AG04450 (cell line): ENCODE results near the gene LYPD5. TPM values are rescaled to one million over a fixed set of nuclear protein-coding genes. Genes with fewer than 3 reads are reported as not detected.
"Not testable (repeated sequence)": the region's sequence is repeated elsewhere in the genome, so short reads cannot be mapped to it uniquely, and the experiment has no call there.

Experiments used
- CTCF ChIA-PET: fragments of 300-600, 350-600 bp; formaldehyde crosslinking; extraction: SDS; loops from one replicate; lab custom pipeline; 2022; ENCODE audit warnings: antibody characterized with exemption, inconsistent platforms; lab: Charles Lee
- POLR2A ChIA-PET: fragments of 350-600 bp; formaldehyde crosslinking; extraction: SDS; loops from one replicate; lab custom pipeline; 2021; ENCODE audit warnings: antibody characterized with exemption, inconsistent platforms; lab: Yijun Ruan, JAX
- DNase-seq: peaks from one replicate; pipeline ENCODE4 v3.0.0-alpha.2; 2011; ENCODE audit warnings: low read depth, low spot score
- H3K27ac ChIP-seq: one replicate; pipeline ENCODE4 v1.5.1; 2012; ENCODE audit warnings: low read depth, low read length, control low read depth
- H3K27me3 ChIP-seq: one replicate; pipeline ENCODE4 v1.6.0; 2012; ENCODE audit warnings: low read length; ENCODE audit not compliant: control insufficient read depth, insufficient read depth
- H3K4me3 ChIP-seq: 2 replicates; pipeline ENCODE4 v1.5.1; 2011; ENCODE audit warnings: mild to moderate bottlenecking, low read depth, low read length, control low read depth
- H3K9me3 ChIP-seq: 2 replicates; pipeline ENCODE4 v1.5.1; 2012; ENCODE audit warnings: low read length; ENCODE audit not compliant: control insufficient read depth, insufficient read depth
- polyA plus RNA-seq: library from polyadenylated mRNA; depleted of rRNA; stranded (reverse); fragments of >200 nt; gene quantifications from 2 replicates; pipeline ENCODE4 v1.2.3, GENCODE V29; 2011
- TF ChIP-seq, protein P1 (sequence below): IDR thresholded peaks from 2 replicates; pipeline ENCODE4 v1.5.1; 2011; ENCODE audit warnings: low read depth, low read length, control low read depth, inconsistent platforms

LYPD5 gene
- polyA plus RNA-seq, 1 experiment, result 0.66 TPM

DNA sequence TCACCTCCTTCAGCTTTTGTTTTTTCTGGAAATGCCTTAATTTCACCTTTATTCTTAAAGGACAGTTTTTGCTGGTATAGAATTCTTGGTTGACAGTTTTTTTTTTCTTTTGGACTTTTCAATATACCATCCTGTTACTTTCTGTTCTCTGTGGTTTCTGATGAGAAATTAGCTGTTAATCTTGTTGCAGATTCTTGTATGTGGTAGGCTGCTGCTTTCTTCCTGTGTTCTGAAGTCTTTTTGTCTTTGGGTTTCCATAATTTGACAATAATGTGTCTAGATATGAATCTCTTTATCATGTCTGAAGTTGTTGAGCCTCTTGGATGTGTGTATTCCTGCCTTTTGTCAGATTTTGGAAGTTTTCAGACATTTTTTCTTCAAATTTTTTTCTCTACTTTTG lies 36.9 kb upstream of the LYPD5 start:
- no peaks in the 10 kb centered on the region for H3K27me3 ChIP-seq
- peaks cover 30% of the 10 kb centered on the region for H3K9me3 ChIP-seq
- POLR2A ChIA-PET, result no interaction called here
- TF ChIP-seq, protein P1, sequence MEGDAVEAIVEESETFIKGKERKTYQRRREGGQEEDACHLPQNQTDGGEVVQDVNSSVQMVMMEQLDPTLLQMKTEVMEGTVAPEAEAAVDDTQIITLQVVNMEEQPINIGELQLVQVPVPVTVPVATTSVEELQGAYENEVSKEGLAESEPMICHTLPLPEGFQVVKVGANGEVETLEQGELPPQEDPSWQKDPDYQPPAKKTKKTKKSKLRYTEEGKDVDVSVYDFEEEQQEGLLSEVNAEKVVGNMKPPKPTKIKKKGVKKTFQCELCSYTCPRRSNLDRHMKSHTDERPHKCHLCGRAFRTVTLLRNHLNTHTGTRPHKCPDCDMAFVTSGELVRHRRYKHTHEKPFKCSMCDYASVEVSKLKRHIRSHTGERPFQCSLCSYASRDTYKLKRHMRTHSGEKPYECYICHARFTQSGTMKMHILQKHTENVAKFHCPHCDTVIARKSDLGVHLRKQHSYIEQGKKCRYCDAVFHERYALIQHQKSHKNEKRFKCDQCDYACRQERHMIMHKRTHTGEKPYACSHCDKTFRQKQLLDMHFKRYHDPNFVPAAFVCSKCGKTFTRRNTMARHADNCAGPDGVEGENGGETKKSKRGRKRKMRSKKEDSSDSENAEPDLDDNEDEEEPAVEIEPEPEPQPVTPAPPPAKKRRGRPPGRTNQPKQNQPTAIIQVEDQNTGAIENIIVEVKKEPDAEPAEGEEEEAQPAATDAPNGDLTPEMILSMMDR, result no peak
- DNase-seq, result no peak
- no peak overlapping the region for H3K4me3 ChIP-seq
- no peak overlapping the region for H3K27ac ChIP-seq
- CTCF ChIA-PET, result no interaction called here

DNA sequence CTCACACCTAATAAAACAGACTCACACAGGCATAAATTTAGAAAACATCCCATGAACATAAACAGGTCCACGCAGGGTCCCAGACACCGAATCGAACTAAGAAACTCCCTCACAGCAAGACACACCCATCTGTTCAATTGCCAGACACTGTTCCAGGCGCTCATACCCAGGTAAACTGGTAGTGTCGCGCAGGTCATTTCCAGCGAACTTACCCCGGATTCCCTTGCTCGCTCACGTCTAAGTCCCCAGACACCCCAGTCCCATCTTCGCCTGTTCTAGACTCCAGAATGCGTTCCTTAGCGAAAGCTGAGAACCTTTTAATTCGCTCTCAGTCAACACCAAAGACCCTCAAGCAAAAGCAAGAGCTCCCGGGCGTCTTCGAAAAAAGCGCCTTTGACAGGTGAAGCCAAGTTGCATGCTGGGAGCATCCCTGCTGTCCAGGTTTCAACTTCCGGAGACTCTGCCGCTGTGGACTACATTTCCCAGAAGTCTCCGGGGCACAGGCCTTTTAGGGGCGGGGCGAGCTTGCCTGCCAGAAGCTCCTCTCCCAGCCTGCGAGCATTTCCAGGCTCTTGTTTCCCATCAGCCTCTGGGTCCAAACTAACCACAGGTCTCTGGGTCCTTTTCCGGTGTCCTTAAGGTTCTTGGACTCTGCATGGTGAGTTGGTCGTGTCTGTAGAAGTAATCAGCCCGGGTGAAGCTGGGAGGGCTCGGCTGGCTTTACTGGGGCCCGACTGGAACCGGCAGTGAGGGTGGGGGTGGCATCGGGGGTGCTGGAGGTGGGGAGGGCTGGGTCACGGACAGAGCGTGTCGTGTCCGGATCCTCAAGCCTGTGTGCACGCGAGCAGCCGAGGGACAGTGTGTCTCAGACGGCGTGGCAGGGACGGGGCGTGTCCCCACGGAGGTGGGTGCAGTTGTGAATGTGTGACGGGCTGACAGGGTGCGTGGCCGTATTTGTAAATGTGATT lies 24.8 kb upstream of the LYPD5 start, which contains the start of gene ZNF283:
ZNF283 (plus strand) TSS at position 535 of the 968 bp plus-strand sequence. CDS start 6,184 bp downstream, outside the sequence.
- CTCF ChIA-PET, result interaction anchor here (1.2 kb wide), 1 partner anchor 82 kb away, joined by 3 read pairs; no protein-coding TSS in a partner anchor
- H3K4me3 ChIP-seq, result peak within 1 kb of the TSS; percentile 89
- POLR2A ChIA-PET, result interaction anchor here (0.6 to 1.0 kb wide), 2 partner anchors 72 to 286 kb away, joined by 3 read pairs; partner anchors contain the start of genes SMG9 and ZNF225

DNA sequence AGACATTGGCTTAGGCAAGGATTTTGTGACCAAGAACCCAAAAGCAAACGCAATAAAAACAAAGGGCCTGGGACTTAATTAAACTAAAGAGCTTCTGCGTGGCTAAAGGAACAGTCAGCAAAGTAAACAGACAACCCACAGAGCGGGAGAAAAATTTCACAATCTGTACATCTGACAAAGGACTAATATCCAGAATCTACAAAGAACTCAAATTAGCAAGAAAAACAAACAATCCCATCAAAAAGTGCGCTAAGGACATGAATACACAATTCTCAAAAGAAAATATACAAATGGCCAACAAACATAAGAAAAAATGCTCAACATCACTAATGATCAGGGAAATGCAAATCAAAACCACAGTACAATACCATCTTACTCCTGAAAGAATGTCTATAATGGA lies 22.3 kb upstream of the LYPD5 start:
- H3K9me3 ChIP-seq, H3K27ac ChIP-seq, H3K4me3 ChIP-seq, CTCF ChIA-PET, POLR2A ChIA-PET, DNase-seq, H3K27me3 ChIP-seq: not testable (repeated sequence)

More for the DNA sequence above, 24.8 kb upstream of the LYPD5 start, which contains the start of gene ZNF283:
- TF ChIP-seq, protein P1, result no peak
- Histone ChIP-seq H3K27me3 (peaks cover 4% of the 10 kb centered on the region), H3K27ac (peak within 1 kb of the TSS; percentile 11), H3K9me3 (peaks cover 9% of the 10 kb centered on the region; the same call in 1 of the 2 replicates)
- peak; percentile 71 for DNase-seq

DNA sequence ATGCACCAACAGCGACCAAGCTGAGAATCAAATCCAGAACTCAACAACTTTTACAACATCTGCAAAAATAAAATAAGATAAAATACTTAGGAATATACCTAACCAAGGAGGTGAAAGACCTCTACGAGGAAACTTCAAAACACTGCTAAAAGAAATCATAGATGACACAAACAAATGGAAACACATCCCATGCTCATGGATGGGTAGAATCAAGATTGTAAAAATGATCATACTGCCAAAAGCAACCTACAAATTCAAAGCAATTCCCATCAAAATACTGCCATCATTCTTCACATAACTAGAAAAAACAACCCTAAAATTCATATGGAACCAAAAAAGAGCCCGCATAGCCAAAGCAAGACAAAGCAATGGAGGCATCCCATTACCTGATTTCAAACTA lies 21.6 kb upstream of the LYPD5 start:
- H3K4me3 ChIP-seq, H3K27ac ChIP-seq, POLR2A ChIA-PET, DNase-seq, H3K27me3 ChIP-seq, H3K9me3 ChIP-seq, CTCF ChIA-PET: not testable (repeated sequence)

DNA sequence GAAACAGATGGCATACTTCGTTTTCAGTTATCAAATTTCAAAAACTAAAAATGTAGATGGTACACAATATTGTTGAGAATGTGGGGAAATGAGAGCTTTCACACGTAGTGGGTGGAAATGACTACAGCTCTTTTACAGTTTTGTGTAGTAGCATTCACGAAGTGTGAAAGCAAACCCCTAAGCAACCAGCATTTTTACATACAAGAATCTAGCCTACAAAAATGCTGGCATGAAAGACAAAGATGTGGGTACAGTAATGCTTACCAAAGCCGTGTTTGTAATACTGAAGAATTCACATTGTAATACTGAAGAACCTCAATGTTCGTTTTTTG lies 18.6 kb upstream of the LYPD5 start:
- ChIA-PET POLR2A (no interaction called here), CTCF (interaction anchor here (0.9 to 2.0 kb wide), 2 partner anchors 11 to 266 kb away, joined by 3 to 16 read pairs; no protein-coding TSS in a partner anchor)

More for the DNA sequence above, 18.6 kb upstream of the LYPD5 start:
- Histone ChIP-seq H3K27me3 (peaks cover 4% of the 10 kb centered on the region), H3K9me3 (peaks cover 7% of the 10 kb centered on the region), H3K27ac (no peak overlapping the region), H3K4me3 (peak overlapping the region; percentile 70)
- no peak for DNase-seq
- TF ChIP-seq, protein P1, result no peak
